Epithelial cell of alveolus of lung (primary cell): ENCODE data around the gene SPRY4. TPM values are rescaled to one million over a fixed set of nuclear protein-coding genes. Genes with fewer than 3 reads are reported as not detected.

Experiments
- total RNA-seq: library from RNA; depleted of rRNA; stranded (reverse); fragments of >200 nt; gene quantifications from 2 replicates; pipeline ENCODE4 v1.2.1, GENCODE V29; 2015

SPRY4 gene, protein sequence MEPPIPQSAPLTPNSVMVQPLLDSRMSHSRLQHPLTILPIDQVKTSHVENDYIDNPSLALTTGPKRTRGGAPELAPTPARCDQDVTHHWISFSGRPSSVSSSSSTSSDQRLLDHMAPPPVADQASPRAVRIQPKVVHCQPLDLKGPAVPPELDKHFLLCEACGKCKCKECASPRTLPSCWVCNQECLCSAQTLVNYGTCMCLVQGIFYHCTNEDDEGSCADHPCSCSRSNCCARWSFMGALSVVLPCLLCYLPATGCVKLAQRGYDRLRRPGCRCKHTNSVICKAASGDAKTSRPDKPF
- 21.1 and 42.9 TPM in 2 replicates for total RNA-seq

GRCh38 chr5:142324871-142325724, at the start of gene SPRY4:
SPRY4 (minus strand) TSS chr5:142325021; CDS start chr5:142315108, 9,913 bp downstream.

Other genes with a start within 250 kb of the SPRY4 start
- gene NDFIP1, start 216.2 kb downstream of the SPRY4 start, total RNA-seq = 53.7 and 62.3 TPM in 2 replicates